D721Med (cell line): ENCODE measurements around the gene C10orf105.

Experiments
- DNase-seq: peaks from one replicate; pipeline ENCODE4 v3.0.0; 2011; ENCODE audit warnings: low spot score; ENCODE audit not compliant: insufficient read length
- FAIRE-seq: peaks from 2 replicates; lab custom pipeline; 2011; peaks lifted over from hg19 to GRCh38; lab: Jason Lieb, UNC
- TF ChIP-seq, protein P1 (sequence below): IDR thresholded peaks from 2 replicates; pipeline ENCODE4 v1.5.1; 2012; ENCODE audit warnings: mild to moderate bottlenecking, control low read depth; ENCODE audit not compliant: insufficient read depth; ENCODE audit errors: missing control alignments

The C10orf105 gene

DNA sequence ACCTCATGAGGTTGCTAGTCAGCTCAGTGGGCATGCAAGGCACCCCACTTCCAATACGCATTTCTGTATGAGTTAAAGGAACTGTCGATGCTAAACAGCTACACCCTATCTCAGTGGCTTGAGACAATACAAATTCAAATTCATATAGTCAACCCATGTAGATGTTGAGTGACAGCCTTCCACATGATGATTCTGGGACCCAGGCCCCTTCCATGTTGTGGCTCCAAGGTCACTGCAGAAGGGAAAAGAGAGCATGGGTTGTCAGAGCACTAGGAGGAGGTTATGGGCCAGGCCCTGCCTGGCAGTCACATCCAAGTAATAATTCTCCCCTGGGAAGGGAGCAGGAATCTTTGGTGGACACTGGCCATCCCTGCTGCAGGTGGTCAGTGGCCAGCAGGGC, 28.2 kb downstream of the C10orf105 start:
- FAIRE-seq (no peak), DNase-seq (no peak)
- TF ChIP-seq, protein P1, sequence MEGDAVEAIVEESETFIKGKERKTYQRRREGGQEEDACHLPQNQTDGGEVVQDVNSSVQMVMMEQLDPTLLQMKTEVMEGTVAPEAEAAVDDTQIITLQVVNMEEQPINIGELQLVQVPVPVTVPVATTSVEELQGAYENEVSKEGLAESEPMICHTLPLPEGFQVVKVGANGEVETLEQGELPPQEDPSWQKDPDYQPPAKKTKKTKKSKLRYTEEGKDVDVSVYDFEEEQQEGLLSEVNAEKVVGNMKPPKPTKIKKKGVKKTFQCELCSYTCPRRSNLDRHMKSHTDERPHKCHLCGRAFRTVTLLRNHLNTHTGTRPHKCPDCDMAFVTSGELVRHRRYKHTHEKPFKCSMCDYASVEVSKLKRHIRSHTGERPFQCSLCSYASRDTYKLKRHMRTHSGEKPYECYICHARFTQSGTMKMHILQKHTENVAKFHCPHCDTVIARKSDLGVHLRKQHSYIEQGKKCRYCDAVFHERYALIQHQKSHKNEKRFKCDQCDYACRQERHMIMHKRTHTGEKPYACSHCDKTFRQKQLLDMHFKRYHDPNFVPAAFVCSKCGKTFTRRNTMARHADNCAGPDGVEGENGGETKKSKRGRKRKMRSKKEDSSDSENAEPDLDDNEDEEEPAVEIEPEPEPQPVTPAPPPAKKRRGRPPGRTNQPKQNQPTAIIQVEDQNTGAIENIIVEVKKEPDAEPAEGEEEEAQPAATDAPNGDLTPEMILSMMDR: no peak

DNA sequence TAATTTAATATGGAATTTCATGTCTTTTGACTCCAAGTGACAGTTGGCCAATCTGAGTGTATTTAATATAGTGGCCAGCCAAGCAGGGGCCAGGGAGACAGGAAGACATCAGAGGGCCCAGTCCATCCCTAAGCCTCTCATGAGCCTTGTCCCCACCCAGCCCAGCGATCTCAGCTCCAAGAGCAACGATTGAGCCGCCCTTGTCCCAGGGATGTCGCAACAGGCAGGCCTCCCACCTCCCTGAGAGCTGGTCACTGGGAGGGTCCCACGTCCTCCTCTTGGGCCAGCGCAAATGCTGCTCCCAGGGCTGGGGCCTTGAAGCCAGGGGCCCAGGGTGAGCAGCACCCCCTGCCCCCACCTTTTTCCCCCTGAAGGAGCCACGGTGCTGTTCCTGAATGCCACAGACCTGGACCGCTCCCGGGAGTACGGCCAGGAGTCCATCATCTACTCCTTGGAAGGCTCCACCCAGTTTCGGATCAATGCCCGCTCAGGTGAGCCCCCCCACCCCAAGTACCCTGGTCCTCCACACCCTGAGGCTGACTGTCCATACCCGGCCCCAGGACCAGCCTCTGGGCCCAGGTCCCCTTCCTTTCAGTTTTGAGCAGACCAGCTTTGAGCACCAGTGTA, 29.4 kb downstream of the C10orf105 start:
- TF ChIP-seq, protein P1: no peak
- FAIRE-seq (no peak), DNase-seq (no peak)

DNA sequence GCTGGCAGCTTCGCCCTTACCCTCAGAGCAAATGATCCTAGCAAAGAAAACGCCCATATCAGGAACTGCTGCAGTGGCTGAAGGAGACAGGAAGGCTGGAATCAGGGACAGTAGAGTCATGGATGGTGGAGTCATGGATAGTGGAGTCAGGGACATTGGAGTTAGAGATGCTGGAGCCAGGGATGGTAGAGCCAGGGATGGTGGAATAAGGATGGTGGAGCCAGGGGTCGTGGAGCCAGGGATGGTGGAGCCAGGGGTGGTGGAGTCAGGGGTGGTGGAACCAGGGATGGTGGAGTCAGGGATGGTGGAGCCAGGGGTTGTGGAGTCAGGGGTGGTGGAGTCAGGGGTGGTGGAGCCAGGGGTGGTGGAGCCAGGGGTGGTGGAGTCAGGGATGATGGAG, 31.3 kb downstream of the C10orf105 start:
- DNase-seq (no peak), FAIRE-seq (no peak)
- TF ChIP-seq, protein P1: no peak

DNA sequence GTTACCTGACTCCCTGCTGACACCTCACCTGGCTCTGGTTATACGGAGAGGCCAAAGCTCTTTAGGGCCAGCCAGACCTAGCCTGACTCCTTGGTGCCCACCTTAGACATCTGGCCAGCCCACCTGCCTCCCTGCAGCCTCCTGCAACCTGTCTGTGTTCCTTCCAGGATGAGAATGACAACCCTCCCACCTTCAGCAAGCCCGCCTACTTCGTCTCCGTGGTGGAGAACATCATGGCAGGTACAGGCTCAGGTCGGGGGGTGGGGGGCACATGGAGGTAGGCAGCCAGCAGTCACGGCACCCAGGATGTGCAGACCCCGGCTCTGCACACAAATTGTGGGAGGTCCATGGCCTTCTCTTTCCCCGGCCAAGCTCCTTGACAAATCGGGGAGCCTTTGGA, 32.1 kb downstream of the C10orf105 start:
- no peak for DNase-seq
- TF ChIP-seq, protein P1: no peak
- no peak for FAIRE-seq

DNA sequence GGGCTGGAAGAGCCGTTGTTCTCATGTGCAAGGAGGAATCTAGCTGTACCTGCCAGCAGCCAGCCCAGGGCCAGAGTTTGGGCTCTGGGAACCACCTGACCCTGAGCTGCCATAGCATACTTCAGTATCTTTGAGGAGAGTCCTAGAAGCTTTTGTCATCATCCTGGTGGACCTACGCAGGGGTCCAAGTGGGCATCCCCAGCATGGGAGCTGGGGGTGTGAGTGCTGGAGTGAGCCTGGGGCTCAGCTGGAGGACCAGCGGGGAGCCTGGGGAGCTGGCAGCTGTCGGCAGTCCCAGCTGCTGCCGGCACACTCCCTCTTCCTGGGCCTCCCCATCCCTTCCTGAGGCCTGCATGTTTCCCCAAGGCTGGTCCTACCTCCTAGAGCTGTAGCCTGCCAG, 32.5 kb downstream of the C10orf105 start:
- TF ChIP-seq, protein P1: no peak
- FAIRE-seq (no peak), DNase-seq (no peak)

DNA sequence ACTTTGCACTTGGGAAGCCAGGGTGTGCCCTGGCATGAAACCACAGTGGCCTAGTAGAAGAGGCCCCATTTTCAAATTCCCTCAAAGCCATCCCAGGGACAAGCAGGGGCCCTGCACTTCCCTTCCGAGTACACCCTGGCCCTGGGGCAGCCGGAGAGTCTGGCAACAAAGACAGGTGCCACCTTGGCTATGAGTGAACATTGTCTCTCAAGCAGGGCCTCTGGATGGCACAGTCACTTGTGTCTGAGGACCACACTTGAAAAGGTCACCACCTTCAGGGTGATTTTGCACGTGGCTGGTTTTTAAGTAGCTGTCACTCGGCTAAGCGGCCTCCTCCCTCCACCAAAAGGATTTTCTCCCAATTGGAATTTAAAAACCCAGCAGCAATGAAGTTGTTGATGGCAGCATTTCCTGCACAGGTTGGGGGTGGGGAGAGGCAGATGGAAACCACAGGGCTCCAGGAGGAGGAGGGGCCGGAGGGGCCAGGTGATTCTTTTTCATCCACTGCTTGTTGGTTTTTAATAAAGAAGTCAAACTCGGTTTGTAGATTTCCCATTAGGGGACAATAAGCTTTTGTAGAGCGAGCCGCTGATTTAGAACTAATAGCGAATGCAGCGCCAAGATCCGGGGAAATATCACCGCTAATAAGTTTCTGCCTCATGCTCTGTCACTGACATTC, 33.9 kb downstream of the C10orf105 start:
- TF ChIP-seq, protein P1: no peak
- no peak for FAIRE-seq
- DNase-seq: no peak

DNA sequence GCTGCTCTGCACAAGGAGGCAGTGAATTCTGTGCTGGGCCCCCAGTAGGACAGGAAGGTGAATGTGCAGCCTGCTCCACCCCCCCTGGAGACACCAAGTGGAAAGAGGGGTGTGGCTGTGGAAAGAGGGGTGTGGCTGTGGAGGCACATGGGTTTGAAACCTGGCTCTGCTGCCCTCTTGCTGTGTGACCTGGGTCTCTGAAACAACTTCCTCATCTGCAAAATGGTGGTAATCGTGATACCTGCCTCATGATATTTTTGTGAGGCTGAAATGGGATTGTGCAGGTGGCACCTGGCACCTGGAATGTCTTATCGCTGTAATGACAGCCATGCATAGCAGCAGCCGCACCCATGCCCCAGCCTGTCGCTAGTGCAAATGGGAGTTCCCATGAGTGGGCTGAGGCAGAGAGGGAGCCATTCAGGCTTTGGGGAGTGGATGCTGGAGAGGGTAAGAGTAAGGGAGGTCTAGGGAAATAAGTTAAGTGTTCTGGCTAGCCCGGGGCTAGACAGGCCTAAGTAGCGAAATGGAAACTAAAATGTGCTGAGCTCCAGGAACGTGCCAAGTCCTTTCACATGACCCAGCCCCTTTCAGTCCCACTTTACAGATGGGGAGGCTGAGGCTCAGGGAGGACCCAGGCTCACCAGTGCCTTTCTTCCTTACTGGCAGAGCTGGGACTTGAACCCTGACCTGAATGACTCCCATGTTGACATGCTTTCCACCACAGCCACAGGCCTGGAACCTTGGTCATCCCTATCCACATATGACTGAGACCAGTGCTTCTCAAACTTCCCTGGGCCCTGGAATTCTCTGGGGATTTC, 35.0 kb downstream of the C10orf105 start:
- DNase-seq (no peak), FAIRE-seq (no peak)
- TF ChIP-seq, protein P1: no peak
